ENCODE data around the gene MOK. TPM values are rescaled to one million over a fixed set of nuclear protein-coding genes. Genes with fewer than 3 reads are reported as not detected.
"Not testable (repeated sequence)": the region's sequence is repeated elsewhere in the genome, so short reads cannot be mapped to it uniquely, and the experiment has no call there.

Gene MOK
- total RNA-seq, 4 donors from 2014 or later: 9.6 to 18.3 (median 10.7) TPM

- Histone ChIP-seq H3K4me1 (no peaks in the 10 kb centered on the region), H3K4me3 (no peak overlapping the region), H3K27ac (replicated peaks in 1 of 4) (no peak overlapping the region), H3K36me3 (peaks cover 17 to 77% (median 63%) of the 10 kb centered on the region in 4 donors), H3K27me3 (no peaks in the 10 kb centered on the region), H3K9me3 (no peaks in the 10 kb centered on the region)
- DNase-seq (ENCODE audit: extremely low spot score): no peak
- TF ChIP-seq POLR2AphosphoS5 (IDR thresholded peaks at IDR 0.05) (no peak), CTCF (IDR thresholded peaks at IDR 0.05) (no peak)
- intact Hi-C loops (cut with DNase I): no loop called here
- WGBS: 95% methylated on average over 13 of the region's 13 CpGs
These were observed 29.1 kb upstream of the MOK start for GRCh38 chr14:102333795-102334705.

- DNase-seq (ENCODE audit: extremely low spot score): no peak
- TF ChIP-seq POLR2A (IDR thresholded peaks at IDR 0.05; ENCODE audit: low read depth) (no peak), POLR2AphosphoS5 (IDR thresholded peaks at IDR 0.05) (no peak), CTCF (IDR thresholded peaks at IDR 0.05) (no peak), EP300 (IDR thresholded peaks at IDR 0.05) (no peak)
- intact Hi-C loops (cut with DNase I): no loop called here
- Histone ChIP-seq H3K36me3 (peaks cover 11 to 71% (median 59%) of the 10 kb centered on the region in 4 donors), H3K4me1 (no peaks in the 10 kb centered on the region), H3K4me3 (no peak overlapping the region), H3K27me3 (no peaks in the 10 kb centered on the region), H3K27ac (replicated peaks in 1 of 4) (no peak overlapping the region), H3K9me3 (no peaks in the 10 kb centered on the region)
- WGBS: 85% methylated on average over 7 of the region's 7 CpGs
These were observed 28.4 kb upstream of the MOK start for GRCh38 chr14:102333390-102333789.

- WGBS: 93% methylated on average over 8 of the region's 8 CpGs
- no peak overlapping the region for H3K4me3 ChIP-seq
- intact Hi-C loops (cut with DNase I): no loop called here
- H3K36me3 ChIP-seq: peaks cover 15 to 59% (median 46%) of the 10 kb centered on the region in 4 donors
- H3K4me1 ChIP-seq: no peaks in the 10 kb centered on the region
- H3K27me3 ChIP-seq: no peaks in the 10 kb centered on the region
- TF ChIP-seq CTCF (IDR thresholded peaks at IDR 0.05) (no peak), POLR2A (IDR thresholded peaks at IDR 0.05; ENCODE audit: low read depth) (no peak), POLR2AphosphoS5 (IDR thresholded peaks at IDR 0.05) (no peak), EP300 (IDR thresholded peaks at IDR 0.05) (no peak)
- H3K9me3 ChIP-seq: no peaks in the 10 kb centered on the region
- H3K27ac ChIP-seq (replicated peaks in 1 of 4): no peak overlapping the region
- no peak for DNase-seq (ENCODE audit: extremely low spot score)
These were observed 25.8 kb upstream of the MOK start for GRCh38 chr14:102330806-102331205.

- 90% methylated on average over 6 of the region's 6 CpGs for WGBS
- H3K36me3 ChIP-seq: peaks cover 16 to 49% (median 37%) of the 10 kb centered on the region in 4 donors
- H3K27me3 ChIP-seq; H3K27ac ChIP-seq (replicated peaks in 1 of 4); H3K9me3 ChIP-seq; H3K4me1 ChIP-seq; DNase-seq (ENCODE audit: extremely low spot score); H3K4me3 ChIP-seq; intact Hi-C loops (cut with DNase I): not testable (repeated sequence)
These were observed 24.4 kb upstream of the MOK start for GRCh38 chr14:102329381-102329780.

DNA sequence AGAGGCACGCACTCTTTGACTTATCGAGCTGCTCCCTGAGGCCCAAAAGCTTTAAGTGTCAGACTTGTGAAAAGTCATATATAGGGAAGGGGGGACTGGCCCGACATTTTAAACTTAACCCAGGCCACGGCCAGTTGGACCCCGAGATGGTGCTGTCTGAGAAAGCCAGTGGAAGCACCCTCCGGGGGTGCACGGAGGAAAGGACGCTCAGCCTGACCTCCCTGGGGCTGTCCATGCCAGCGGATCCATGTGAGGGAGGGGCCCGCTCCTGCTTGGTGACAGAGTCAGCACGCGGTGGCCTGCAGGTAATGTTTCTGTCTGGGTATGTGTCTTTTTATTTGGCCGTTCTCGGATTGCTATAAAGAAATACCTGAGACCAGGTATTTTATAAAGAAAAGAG, 21.6 kb upstream of the MOK start:
- intact Hi-C loops (cut with DNase I): no loop called here
- H3K27me3 ChIP-seq: no peaks in the 10 kb centered on the region
- no peak for TF ChIP-seq CTCF (IDR thresholded peaks at IDR 0.05)
- TF ChIP-seq EP300 (IDR thresholded peaks at IDR 0.05): no peak
- TF ChIP-seq POLR2A (IDR thresholded peaks at IDR 0.05; ENCODE audit: low read depth): no peak
- no peak for TF ChIP-seq POLR2AphosphoS5 (IDR thresholded peaks at IDR 0.05)

More for the DNA sequence above, 21.6 kb upstream of the MOK start:
- Histone ChIP-seq H3K4me1 (peaks cover 7 to 15% (median 11%) of the 10 kb centered on the region in 4 donors), H3K36me3 (peaks cover 5 to 21% (median 16%) of the 10 kb centered on the region in 4 donors), H3K4me3 (no peak overlapping the region), H3K9me3 (no peaks in the 10 kb centered on the region), H3K27ac (replicated peaks in 1 of 4) (no peak overlapping the region)
- WGBS: 93% methylated on average over 14 of the region's 14 CpGs
- no peak for DNase-seq (ENCODE audit: extremely low spot score)
